HG03342 (cell line): ENCODE measurements around the gene HNRNPR.
"Not testable (repeated sequence)": the region's sequence is repeated elsewhere in the genome, so short reads cannot be mapped to it uniquely, and the experiment has no call there.

Experiments
- ATAC-seq: cut with Tn5 transposase; IDR thresholded peaks from one replicate; pipeline ENCODE4 v1.9.1; 2021; ENCODE audit warnings: mild to moderate bottlenecking, moderate library complexity; ENCODE audit not compliant: unreplicated experiment

HNRNPR gene

GRCh38 chr1:23344111-23344986 is at the start of gene HNRNPR:
Gene HNRNPR (minus strand): TSS chr1:23344284. CDS start chr1:23341008, 3,276 bp downstream.
- peak; percentile 93 for ATAC-seq

- ATAC-seq = no peak
These were observed 49.6 kb upstream of the HNRNPR start for GRCh38 chr1:23393706-23394105.

GRCh38 chr1:23392125-23392855 is 48.2 kb upstream of the HNRNPR start:
- ATAC-seq = no peak

- no peak for ATAC-seq
These were observed 45.8 kb upstream of the HNRNPR start for GRCh38 chr1:23389837-23390321.

GRCh38 chr1:23387494-23387893 is 43.4 kb upstream of the HNRNPR start:
- no peak for ATAC-seq

- ATAC-seq = no peak
These were observed 41.1 kb upstream of the HNRNPR start for GRCh38 chr1:23385119-23385621.

GRCh38 chr1:23384312-23385058 is 40.4 kb upstream of the HNRNPR start:
- ATAC-seq = no peak

GRCh38 chr1:23383577-23384311 is 39.7 kb upstream of the HNRNPR start:
- ATAC-seq = no peak

- no peak for ATAC-seq
These were observed 37.3 kb upstream of the HNRNPR start for GRCh38 chr1:23381233-23381885.

- ATAC-seq = no peak
These were observed 36.6 kb upstream of the HNRNPR start for GRCh38 chr1:23380719-23381118.

- ATAC-seq = not testable (repeated sequence)
These were observed 36.2 kb upstream of the HNRNPR start for GRCh38 chr1:23380236-23380635.

- ATAC-seq = no peak
These were observed 33.1 kb upstream of the HNRNPR start for GRCh38 chr1:23376890-23377811.

- not testable (repeated sequence) for ATAC-seq
These were observed 30.1 kb upstream of the HNRNPR start for GRCh38 chr1:23374079-23374735.

GRCh38 chr1:23371987-23372880 is 28.1 kb upstream of the HNRNPR start:
- no peak for ATAC-seq

GRCh38 chr1:23370709-23371584 is 26.9 kb upstream of the HNRNPR start:
- ATAC-seq = no peak

- ATAC-seq = no peak
These were observed 26.2 kb upstream of the HNRNPR start for GRCh38 chr1:23370330-23370708.
